CD4-positive, alpha-beta T cell treated with Interferon alpha-2 for 1 hour (primary cell): ENCODE data around the gene DPH6.

ENCODE experiments used
- DNase-seq, 2 donors: peaks; one replicate each; pipeline ENCODE4 v3.0.0-alpha.2; 2020 to 2022

Gene DPH6

GRCh38 chr15:35540021-35540420 lies 5.9 kb downstream of the DPH6 start:
- no peak for DNase-seq

- DNase-seq: no peak
Measured at GRCh38 chr15:35535365-35535916, 10.5 kb downstream of the DPH6 start.

GRCh38 chr15:35533130-35534110 lies 12.5 kb downstream of the DPH6 start:
- DNase-seq: no peak

- no peak for DNase-seq
Measured at GRCh38 chr15:35530698-35531097, 15.3 kb downstream of the DPH6 start.

- no peak for DNase-seq
Measured at GRCh38 chr15:35529784-35530183, 16.2 kb downstream of the DPH6 start.

GRCh38 chr15:35522061-35522460 lies 23.9 kb downstream of the DPH6 start:
- no peak for DNase-seq

- DNase-seq: peak in 1 of 2 donors; percentile 53
Measured at GRCh38 chr15:35519541-35520149, 26.3 kb downstream of the DPH6 start.

- no peak for DNase-seq
Measured at GRCh38 chr15:35519052-35519451, 26.9 kb downstream of the DPH6 start.

- DNase-seq: no peak
Measured at GRCh38 chr15:35514759-35515158, 31.2 kb downstream of the DPH6 start.

- no peak for DNase-seq
Measured at GRCh38 chr15:35507932-35508638, 37.9 kb downstream of the DPH6 start.

GRCh38 chr15:35506272-35506870 lies 39.6 kb downstream of the DPH6 start:
- no peak for DNase-seq

- DNase-seq: no peak
Measured at GRCh38 chr15:35505809-35506208, 40.2 kb downstream of the DPH6 start.

- DNase-seq: no peak
Measured at GRCh38 chr15:35505141-35505540, 40.8 kb downstream of the DPH6 start.

- DNase-seq: no peak
Measured at GRCh38 chr15:35499723-35500122, 46.2 kb downstream of the DPH6 start.

GRCh38 chr15:35496585-35496984 lies 49.4 kb downstream of the DPH6 start:
- no peak for DNase-seq

- DNase-seq: no peak
Measured at GRCh38 chr15:35495080-35495479, 50.9 kb downstream of the DPH6 start.

- DNase-seq: no peak
Measured at GRCh38 chr15:35491999-35492398, 54.0 kb downstream of the DPH6 start.

GRCh38 chr15:35491173-35491572 lies 54.8 kb downstream of the DPH6 start:
- DNase-seq: no peak

- DNase-seq: no peak
Measured at GRCh38 chr15:35490511-35490910, 55.5 kb downstream of the DPH6 start.

GRCh38 chr15:35487417-35487816 lies 58.5 kb downstream of the DPH6 start:
- no peak for DNase-seq

- DNase-seq: no peak
Measured at GRCh38 chr15:35486296-35486695, 59.7 kb downstream of the DPH6 start.

- no peak for DNase-seq
Measured at GRCh38 chr15:35485411-35485810, 60.6 kb downstream of the DPH6 start.
